Gastrocnemius medialis (tissue), 4 donors: ENCODE results near the gene C1RL.

Source experiments
- POLR2A ChIP-seq, 2 donors: fragments of 450-650 bp; IDR thresholded peaks; one replicate each; pipeline ENCODE4 v1.6.1; 2017; ENCODE audit warnings: antibody characterized with exemption in 2 of 2, mild to moderate bottlenecking in 2 of 2, moderate library complexity in 2 of 2
- TF ChIP-seq, protein P1 (sequence below), 5 experiments: fragments of 450-650 bp in 3 of 5; fragments of 200-600 bp in 2 of 5; sonication (generic) in 2 of 5; IDR thresholded peaks in 4 of 5; conservative IDR thresholded peaks in 1 of 5; 1 replicate in 4 of 5; 2 replicates in 1 of 5; pipeline ENCODE4 v1.5.1; 2016 to 2019; ENCODE audit warnings: antibody characterized with exemption in 5 of 5, mild to moderate bottlenecking in 3 of 5, moderate library complexity in 3 of 5

DNA sequence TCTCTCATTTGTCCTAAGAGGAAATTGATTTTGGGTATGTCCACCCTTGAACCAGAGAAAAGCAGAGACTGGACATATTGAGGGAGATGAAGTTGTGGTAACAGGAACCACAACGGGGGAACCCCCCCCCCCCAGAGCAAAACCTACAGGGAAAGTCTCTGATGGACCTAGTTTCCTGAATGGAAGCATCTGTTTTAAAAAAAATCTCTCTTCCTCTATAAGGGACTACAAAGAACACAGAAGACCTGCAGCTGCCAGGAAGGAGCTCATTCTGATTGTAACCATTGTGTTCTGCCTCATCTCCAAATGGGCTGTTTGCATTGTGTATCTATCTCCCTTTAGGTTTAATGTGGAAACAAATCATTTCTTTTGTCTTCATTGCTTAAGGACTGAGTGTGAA, 35.1 kb downstream of the C1RL start:
- TF ChIP-seq, protein P1, sequence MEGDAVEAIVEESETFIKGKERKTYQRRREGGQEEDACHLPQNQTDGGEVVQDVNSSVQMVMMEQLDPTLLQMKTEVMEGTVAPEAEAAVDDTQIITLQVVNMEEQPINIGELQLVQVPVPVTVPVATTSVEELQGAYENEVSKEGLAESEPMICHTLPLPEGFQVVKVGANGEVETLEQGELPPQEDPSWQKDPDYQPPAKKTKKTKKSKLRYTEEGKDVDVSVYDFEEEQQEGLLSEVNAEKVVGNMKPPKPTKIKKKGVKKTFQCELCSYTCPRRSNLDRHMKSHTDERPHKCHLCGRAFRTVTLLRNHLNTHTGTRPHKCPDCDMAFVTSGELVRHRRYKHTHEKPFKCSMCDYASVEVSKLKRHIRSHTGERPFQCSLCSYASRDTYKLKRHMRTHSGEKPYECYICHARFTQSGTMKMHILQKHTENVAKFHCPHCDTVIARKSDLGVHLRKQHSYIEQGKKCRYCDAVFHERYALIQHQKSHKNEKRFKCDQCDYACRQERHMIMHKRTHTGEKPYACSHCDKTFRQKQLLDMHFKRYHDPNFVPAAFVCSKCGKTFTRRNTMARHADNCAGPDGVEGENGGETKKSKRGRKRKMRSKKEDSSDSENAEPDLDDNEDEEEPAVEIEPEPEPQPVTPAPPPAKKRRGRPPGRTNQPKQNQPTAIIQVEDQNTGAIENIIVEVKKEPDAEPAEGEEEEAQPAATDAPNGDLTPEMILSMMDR (IDR thresholded peaks at IDR 0.05 in 4 of 5, conservative IDR thresholded peaks at IDR 0.05 in 1 of 5), result no peak
- no peak for TF ChIP-seq POLR2A (IDR thresholded peaks at IDR 0.05)
